ENCODE data around the gene LTBP4.
"Not testable (repeated sequence)": the region's sequence is repeated elsewhere in the genome, so short reads cannot be mapped to it uniquely, and the experiment has no call there.

The LTBP4 gene

GRCh38 chr19:40650749-40651305, 49.7 kb downstream of the LTBP4 start:
- Histone ChIP-seq H3K4me2 (ENCODE audit: insufficient read depth, low read length) (no peak overlapping the region), H4K20me1 (ENCODE audit: insufficient read depth, low read length) (no peaks in the 10 kb centered on the region), H3K79me2 (ENCODE audit: insufficient read depth, low read length) (no peaks in the 10 kb centered on the region), H3K36me3 (ENCODE audit: insufficient read depth, low read length) (no peaks in the 10 kb centered on the region), H3K9ac (ENCODE audit: low read depth, low read length) (no peak overlapping the region), H3K9me3 (ENCODE audit: insufficient read depth, low read length, severe bottlenecking) (no peaks in the 10 kb centered on the region), H2AFZ (ENCODE audit: low read depth, low read length) (no peak overlapping the region), H3K4me3 (ENCODE audit: low read depth in 1 of 2, low read length in 2 of 2) (no peak overlapping the region), H3K27me3 (ENCODE audit: insufficient read depth, low read length, poor library complexity) (no peaks in the 10 kb centered on the region), H3K27ac (ENCODE audit: low read length) (no peak overlapping the region), H3K4me1 (ENCODE audit: insufficient read depth, low read length) (no peaks in the 10 kb centered on the region)
- ATAC-seq (ENCODE audit: insufficient read depth, low read depth) (no peak), DNase-seq (no peak)
- TF ChIP-seq, protein P1, sequence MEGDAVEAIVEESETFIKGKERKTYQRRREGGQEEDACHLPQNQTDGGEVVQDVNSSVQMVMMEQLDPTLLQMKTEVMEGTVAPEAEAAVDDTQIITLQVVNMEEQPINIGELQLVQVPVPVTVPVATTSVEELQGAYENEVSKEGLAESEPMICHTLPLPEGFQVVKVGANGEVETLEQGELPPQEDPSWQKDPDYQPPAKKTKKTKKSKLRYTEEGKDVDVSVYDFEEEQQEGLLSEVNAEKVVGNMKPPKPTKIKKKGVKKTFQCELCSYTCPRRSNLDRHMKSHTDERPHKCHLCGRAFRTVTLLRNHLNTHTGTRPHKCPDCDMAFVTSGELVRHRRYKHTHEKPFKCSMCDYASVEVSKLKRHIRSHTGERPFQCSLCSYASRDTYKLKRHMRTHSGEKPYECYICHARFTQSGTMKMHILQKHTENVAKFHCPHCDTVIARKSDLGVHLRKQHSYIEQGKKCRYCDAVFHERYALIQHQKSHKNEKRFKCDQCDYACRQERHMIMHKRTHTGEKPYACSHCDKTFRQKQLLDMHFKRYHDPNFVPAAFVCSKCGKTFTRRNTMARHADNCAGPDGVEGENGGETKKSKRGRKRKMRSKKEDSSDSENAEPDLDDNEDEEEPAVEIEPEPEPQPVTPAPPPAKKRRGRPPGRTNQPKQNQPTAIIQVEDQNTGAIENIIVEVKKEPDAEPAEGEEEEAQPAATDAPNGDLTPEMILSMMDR (IDR thresholded peaks at IDR 0.05; ENCODE audit: borderline replicate concordance, extremely low read depth, low read length, poor library complexity, severe bottlenecking): no peak
- TF ChIP-seq EZH2 (IDR thresholded peaks at IDR 0.05; ENCODE audit: borderline replicate concordance, low read depth, low read length, severe bottlenecking): no peak

GRCh38 chr19:40652303-40652702, 51.1 kb downstream of the LTBP4 start:
- not testable (repeated sequence) for H3K4me1 ChIP-seq (ENCODE audit: insufficient read depth, low read length); H3K4me2 ChIP-seq (ENCODE audit: insufficient read depth, low read length); H3K79me2 ChIP-seq (ENCODE audit: insufficient read depth, low read length); H3K9ac ChIP-seq (ENCODE audit: low read depth, low read length); H2AFZ ChIP-seq (ENCODE audit: low read depth, low read length); H3K27ac ChIP-seq (ENCODE audit: low read length); H3K9me3 ChIP-seq (ENCODE audit: insufficient read depth, low read length, severe bottlenecking); ATAC-seq (ENCODE audit: insufficient read depth, low read depth); DNase-seq; H3K27me3 ChIP-seq (ENCODE audit: insufficient read depth, low read length, poor library complexity); H3K4me3 ChIP-seq (ENCODE audit: low read depth in 1 of 2, low read length in 2 of 2); H4K20me1 ChIP-seq (ENCODE audit: insufficient read depth, low read length); H3K36me3 ChIP-seq (ENCODE audit: insufficient read depth, low read length)

GRCh38 chr19:40655684-40656083, 54.5 kb downstream of the LTBP4 start:
- H3K27ac ChIP-seq (ENCODE audit: low read length); H2AFZ ChIP-seq (ENCODE audit: low read depth, low read length); H3K27me3 ChIP-seq (ENCODE audit: insufficient read depth, low read length, poor library complexity); H3K4me3 ChIP-seq (ENCODE audit: low read depth in 1 of 2, low read length in 2 of 2); ATAC-seq (ENCODE audit: insufficient read depth, low read depth); H3K79me2 ChIP-seq (ENCODE audit: insufficient read depth, low read length); H3K9me3 ChIP-seq (ENCODE audit: insufficient read depth, low read length, severe bottlenecking); H4K20me1 ChIP-seq (ENCODE audit: insufficient read depth, low read length); H3K4me1 ChIP-seq (ENCODE audit: insufficient read depth, low read length); DNase-seq; H3K4me2 ChIP-seq (ENCODE audit: insufficient read depth, low read length); H3K9ac ChIP-seq (ENCODE audit: low read depth, low read length); H3K36me3 ChIP-seq (ENCODE audit: insufficient read depth, low read length): not testable (repeated sequence)

DNA sequence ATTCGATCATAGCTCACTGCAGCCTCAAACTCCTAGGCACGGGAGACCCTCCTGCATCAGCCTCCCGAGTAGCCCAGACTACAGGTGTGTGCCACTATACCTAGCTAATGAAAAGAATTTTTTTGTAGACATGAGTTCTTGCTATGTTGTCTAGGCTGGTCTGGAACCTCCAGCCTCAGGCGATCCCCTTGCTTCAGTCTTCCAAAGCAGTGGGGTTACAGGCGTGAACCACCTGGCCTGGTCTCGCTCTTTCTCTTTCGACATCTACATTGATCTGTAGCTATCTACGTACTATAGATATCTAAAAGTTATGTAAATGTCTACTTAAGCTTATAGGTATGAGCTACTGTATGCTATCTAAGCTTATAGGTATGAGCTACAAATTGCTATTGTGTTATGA, 56.9 kb downstream of the LTBP4 start:
- no peak overlapping the region for H3K9ac ChIP-seq (ENCODE audit: low read depth, low read length)
- ATAC-seq (ENCODE audit: insufficient read depth, low read depth) (no peak), DNase-seq (no peak)
- no peak overlapping the region for H2AFZ ChIP-seq (ENCODE audit: low read depth, low read length)
- no peak overlapping the region for H3K4me3 ChIP-seq (ENCODE audit: low read depth in 1 of 2, low read length in 2 of 2)
- H3K27me3 ChIP-seq (ENCODE audit: insufficient read depth, low read length, poor library complexity): no peaks in the 10 kb centered on the region
- H3K4me1 ChIP-seq (ENCODE audit: insufficient read depth, low read length): peaks cover 9% of the 10 kb centered on the region; the same call in 1 of the 2 replicates
- no peak overlapping the region for H3K4me2 ChIP-seq (ENCODE audit: insufficient read depth, low read length)
- TF ChIP-seq, protein P1 (IDR thresholded peaks at IDR 0.05; ENCODE audit: borderline replicate concordance, extremely low read depth, low read length, poor library complexity, severe bottlenecking): no peak
- TF ChIP-seq EZH2 (IDR thresholded peaks at IDR 0.05; ENCODE audit: borderline replicate concordance, low read depth, low read length, severe bottlenecking): no peak
- H3K9me3 ChIP-seq (ENCODE audit: insufficient read depth, low read length, severe bottlenecking): no peaks in the 10 kb centered on the region
- H3K79me2 ChIP-seq (ENCODE audit: insufficient read depth, low read length): no peaks in the 10 kb centered on the region
- H3K27ac ChIP-seq (ENCODE audit: low read length): no peak overlapping the region
- no peaks in the 10 kb centered on the region for H3K36me3 ChIP-seq (ENCODE audit: insufficient read depth, low read length)
- no peaks in the 10 kb centered on the region for H4K20me1 ChIP-seq (ENCODE audit: insufficient read depth, low read length)
